Nephron progenitor cell (in vitro differentiated cells): ENCODE measurements around the gene DDX10.

ENCODE experiments used
- DNase-seq: peaks from one replicate; pipeline ENCODE4 v3.0.0; 2021
- H3K27ac Mint-ChIP-seq: 2 replicates; pipeline ENCODE4 v1.8.0; 2021; ENCODE audit warnings: mild to moderate bottlenecking, moderate library complexity, mixed read lengths
- H3K27me3 Mint-ChIP-seq: 2 replicates; pipeline ENCODE4 v1.8.0; 2021; ENCODE audit warnings: mild to moderate bottlenecking, low read depth, mixed read lengths; ENCODE audit not compliant: poor library complexity
- H3K36me3 Mint-ChIP-seq: 2 replicates; pipeline ENCODE4 v1.8.0; 2021; ENCODE audit warnings: low read depth, mixed read lengths
- H3K4me1 Mint-ChIP-seq: 2 replicates; pipeline ENCODE4 v1.8.0; 2021; ENCODE audit warnings: mixed read lengths
- H3K4me3 Mint-ChIP-seq: 2 replicates; pipeline ENCODE4 v1.8.0; 2021; ENCODE audit warnings: mild to moderate bottlenecking, moderate library complexity, mixed read lengths
- H3K9me3 Mint-ChIP-seq: 2 replicates; pipeline ENCODE4 v1.8.0; 2021; ENCODE audit warnings: mild to moderate bottlenecking, moderate library complexity, mixed read lengths
- TF ChIP-seq, protein P1 (sequence below): fragments of 200-600 bp; sonication (generic); IDR thresholded peaks from 2 replicates; pipeline ENCODE4 v1.5.0; 2021; ENCODE audit warnings: antibody characterized with exemption

The DDX10 gene

DNA sequence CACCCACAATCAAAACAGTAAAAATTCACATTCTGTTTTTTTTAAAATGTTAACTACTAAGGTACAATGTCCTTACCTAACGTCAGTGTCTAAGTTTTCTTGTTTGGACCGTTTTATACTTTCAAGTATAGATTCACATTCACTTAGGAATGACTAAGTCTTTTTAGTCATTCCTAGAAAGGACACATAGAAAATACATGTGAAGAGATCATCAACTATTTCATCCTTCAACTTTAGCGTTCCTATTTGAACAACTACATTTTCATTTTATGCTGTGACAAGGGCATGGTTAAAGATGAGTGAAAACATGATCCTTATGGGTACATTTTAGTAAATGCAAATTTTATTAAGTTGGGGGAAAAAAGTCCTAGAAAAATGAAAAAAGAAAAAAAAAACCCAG lies 62.8 kb downstream of the DDX10 start:
- DNase-seq: no peak
- Mint-ChIP-seq H3K9me3 (peaks cover 9% of the 10 kb centered on the region), H3K4me3 (no peak overlapping the region), H3K36me3 (peaks cover 70% of the 10 kb centered on the region), H3K4me1 (peaks cover 11% of the 10 kb centered on the region), H3K27me3 (no peaks in the 10 kb centered on the region), H3K27ac (no peak overlapping the region)
- TF ChIP-seq, protein P1, sequence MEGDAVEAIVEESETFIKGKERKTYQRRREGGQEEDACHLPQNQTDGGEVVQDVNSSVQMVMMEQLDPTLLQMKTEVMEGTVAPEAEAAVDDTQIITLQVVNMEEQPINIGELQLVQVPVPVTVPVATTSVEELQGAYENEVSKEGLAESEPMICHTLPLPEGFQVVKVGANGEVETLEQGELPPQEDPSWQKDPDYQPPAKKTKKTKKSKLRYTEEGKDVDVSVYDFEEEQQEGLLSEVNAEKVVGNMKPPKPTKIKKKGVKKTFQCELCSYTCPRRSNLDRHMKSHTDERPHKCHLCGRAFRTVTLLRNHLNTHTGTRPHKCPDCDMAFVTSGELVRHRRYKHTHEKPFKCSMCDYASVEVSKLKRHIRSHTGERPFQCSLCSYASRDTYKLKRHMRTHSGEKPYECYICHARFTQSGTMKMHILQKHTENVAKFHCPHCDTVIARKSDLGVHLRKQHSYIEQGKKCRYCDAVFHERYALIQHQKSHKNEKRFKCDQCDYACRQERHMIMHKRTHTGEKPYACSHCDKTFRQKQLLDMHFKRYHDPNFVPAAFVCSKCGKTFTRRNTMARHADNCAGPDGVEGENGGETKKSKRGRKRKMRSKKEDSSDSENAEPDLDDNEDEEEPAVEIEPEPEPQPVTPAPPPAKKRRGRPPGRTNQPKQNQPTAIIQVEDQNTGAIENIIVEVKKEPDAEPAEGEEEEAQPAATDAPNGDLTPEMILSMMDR: no peak

DNA sequence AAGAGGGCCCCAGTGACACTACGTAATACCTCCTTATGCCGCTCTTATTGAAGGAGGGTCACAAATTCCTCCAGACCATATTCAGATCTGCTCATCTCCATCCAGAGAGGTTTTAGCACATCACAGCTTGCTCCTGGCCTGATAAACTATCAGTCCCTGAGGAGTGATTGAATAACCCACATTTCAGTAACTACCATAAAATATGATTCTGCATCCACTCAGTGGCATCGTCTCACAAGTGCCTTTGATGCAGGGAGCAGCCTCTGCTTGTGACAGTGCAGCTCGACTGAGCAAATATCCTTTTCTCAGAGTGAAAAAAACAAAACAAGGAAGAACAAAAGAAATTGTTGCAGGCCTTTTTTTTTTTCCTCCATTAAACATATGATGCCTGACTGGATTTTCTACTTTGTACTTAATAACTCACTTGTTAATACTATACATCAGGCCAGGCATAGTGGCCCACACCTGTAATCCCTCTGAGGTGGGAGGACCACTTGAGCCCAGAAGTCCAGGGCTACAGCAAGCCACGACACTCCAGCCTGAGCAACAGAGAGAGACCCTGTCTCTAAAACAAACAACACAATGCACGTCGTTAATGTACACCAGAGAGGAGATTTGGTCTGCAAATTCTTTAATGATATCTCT lies 64.5 kb downstream of the DDX10 start:
- no peaks in the 10 kb centered on the region for H3K27me3 Mint-ChIP-seq
- H3K4me1 Mint-ChIP-seq: peaks cover 11% of the 10 kb centered on the region
- no peak for DNase-seq
- H3K9me3 Mint-ChIP-seq: peaks cover 9% of the 10 kb centered on the region
- H3K4me3 Mint-ChIP-seq: no peak overlapping the region
- peaks cover 65% of the 10 kb centered on the region for H3K36me3 Mint-ChIP-seq
- H3K27ac Mint-ChIP-seq: peak overlapping the region; percentile 82
- TF ChIP-seq, protein P1: no peak

DNA sequence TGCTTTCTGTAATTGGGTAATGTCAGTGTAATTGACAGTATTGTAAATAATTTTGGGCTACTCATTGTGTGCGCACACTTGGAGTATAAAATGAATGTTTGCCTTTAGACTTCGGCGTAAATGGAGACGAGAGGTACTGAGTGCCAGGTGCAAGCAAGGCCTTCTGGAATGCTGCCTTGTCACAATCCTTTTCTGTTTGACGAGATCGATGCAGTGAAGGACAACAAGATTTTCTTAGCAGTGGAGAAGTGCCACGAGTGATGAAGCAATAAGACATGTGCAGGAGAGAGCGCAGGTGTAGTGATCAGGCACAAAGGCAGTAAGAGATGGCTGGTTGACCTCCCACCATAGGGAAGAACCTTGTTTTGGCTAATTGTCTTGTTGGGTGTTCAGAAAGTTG lies 67.5 kb downstream of the DDX10 start:
- H3K4me3 Mint-ChIP-seq: no peak overlapping the region
- H3K4me1 Mint-ChIP-seq: peaks cover 11% of the 10 kb centered on the region
- peak overlapping the region; percentile 7 for H3K27ac Mint-ChIP-seq
- H3K9me3 Mint-ChIP-seq: no peaks in the 10 kb centered on the region
- no peaks in the 10 kb centered on the region for H3K27me3 Mint-ChIP-seq
- peaks cover 69% of the 10 kb centered on the region for H3K36me3 Mint-ChIP-seq
- DNase-seq: no peak
- TF ChIP-seq, protein P1: no peak

DNA sequence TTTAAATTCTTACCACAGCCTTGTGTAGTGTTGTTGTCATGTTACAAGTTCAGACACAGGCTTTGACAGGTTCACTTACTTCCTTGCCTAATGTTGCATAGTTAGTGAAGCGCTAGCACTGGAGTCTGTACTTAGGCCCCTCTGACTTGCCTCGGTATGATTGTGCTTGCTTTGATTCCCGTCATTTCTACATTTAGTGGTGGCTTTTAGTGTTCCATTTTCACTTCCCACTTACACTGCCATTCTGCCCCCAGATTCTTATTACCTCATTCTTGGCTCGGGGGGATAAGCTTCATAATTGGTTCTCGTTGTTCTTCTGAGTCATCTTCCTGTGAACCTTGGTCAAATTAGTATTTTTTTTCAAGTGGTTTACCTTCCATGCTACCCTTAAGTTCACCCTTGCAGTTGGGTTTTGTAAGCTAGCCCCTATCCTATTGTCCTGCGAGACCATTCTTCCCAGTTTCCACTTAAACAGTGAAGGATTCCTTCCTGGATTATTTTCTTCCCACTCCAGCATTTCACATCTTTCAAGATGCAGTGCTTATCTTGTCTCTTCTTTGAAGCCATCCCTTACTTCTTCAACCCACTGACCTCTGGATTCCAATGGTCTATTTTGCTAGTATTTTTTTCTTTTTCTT lies 68.7 kb downstream of the DDX10 start:
- no peaks in the 10 kb centered on the region for H3K9me3 Mint-ChIP-seq
- H3K4me3 Mint-ChIP-seq: no peak overlapping the region
- DNase-seq: no peak
- H3K27ac Mint-ChIP-seq: no peak overlapping the region
- peaks cover 11% of the 10 kb centered on the region for H3K4me1 Mint-ChIP-seq
- H3K27me3 Mint-ChIP-seq: no peaks in the 10 kb centered on the region
- TF ChIP-seq, protein P1: no peak
- peaks cover 77% of the 10 kb centered on the region for H3K36me3 Mint-ChIP-seq

DNA sequence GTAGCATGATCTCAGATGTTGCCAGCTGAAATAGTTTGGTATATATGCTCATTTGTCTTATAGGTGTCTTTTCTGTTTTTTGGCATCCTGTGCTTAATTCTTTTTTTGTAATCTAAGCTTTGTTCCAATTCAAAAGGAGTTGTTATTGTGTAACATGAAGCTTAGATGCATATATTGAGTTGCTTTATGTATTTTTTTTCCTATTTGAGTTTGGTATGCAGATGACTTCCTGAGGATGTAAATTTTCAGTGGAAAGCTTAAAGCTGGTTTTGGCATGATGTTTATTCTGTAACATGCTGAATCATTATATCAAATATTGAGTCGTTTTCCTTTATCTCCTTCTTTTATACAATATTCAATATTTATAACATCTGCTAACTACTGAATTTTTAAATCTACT lies 69.4 kb downstream of the DDX10 start:
- H3K4me1 Mint-ChIP-seq: peaks cover 5% of the 10 kb centered on the region
- H3K36me3 Mint-ChIP-seq: peaks cover 76% of the 10 kb centered on the region
- H3K27me3 Mint-ChIP-seq: no peaks in the 10 kb centered on the region
- TF ChIP-seq, protein P1: no peak
- H3K27ac Mint-ChIP-seq: no peak overlapping the region
- H3K9me3 Mint-ChIP-seq: peaks cover under 1% of the 10 kb centered on the region
- H3K4me3 Mint-ChIP-seq: no peak overlapping the region
- no peak for DNase-seq
